Prostate gland (tissue), 2 donors: Measurements from ENCODE around the gene ITGAV.

Experiments
- POLR2A ChIP-seq: fragments of 450-650 bp; IDR thresholded peaks from one replicate; pipeline ENCODE4 v1.6.1; 2016; ENCODE audit warnings: antibody characterized with exemption, mild to moderate bottlenecking
- POLR2AphosphoS5 ChIP-seq: sonication (generic); formaldehyde crosslinking; IDR thresholded peaks from one replicate; pipeline ENCODE4 v1.6.1; 2017; ENCODE audit warnings: antibody characterized with exemption
- TF ChIP-seq, protein P1 (sequence below), 4 experiments: fragments of 200-600 bp in 2 of 4; fragments of 450-650 bp in 2 of 4; sonication (generic) in 2 of 4; IDR thresholded peaks; 1 replicate in 3 of 4; 2 replicates in 1 of 4; pipeline ENCODE4 v1.5.1; 2016 to 2019; ENCODE audit warnings: antibody characterized with exemption in 4 of 4, mild to moderate bottlenecking in 2 of 4, moderate library complexity in 2 of 4

DNA sequence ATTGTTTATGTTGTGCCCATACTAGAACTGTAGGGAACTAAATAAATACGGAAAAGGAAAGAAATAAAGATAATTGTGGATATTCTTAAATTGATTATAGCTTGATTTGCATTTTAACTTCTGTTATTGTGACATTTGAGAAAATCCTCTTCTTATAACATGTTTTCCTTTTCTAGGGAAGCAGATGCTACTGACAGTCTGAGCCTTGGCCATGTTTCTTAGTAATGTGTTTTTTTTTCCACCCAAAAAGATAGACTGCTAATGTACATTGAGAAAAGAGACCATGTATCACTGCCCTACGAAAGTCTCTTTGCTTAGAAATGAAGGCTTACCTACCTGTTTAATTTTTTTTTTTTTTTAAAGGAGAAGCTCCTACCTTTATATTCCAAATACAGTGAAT lies 22.2 kb downstream of the ITGAV start:
- TF ChIP-seq, protein P1, sequence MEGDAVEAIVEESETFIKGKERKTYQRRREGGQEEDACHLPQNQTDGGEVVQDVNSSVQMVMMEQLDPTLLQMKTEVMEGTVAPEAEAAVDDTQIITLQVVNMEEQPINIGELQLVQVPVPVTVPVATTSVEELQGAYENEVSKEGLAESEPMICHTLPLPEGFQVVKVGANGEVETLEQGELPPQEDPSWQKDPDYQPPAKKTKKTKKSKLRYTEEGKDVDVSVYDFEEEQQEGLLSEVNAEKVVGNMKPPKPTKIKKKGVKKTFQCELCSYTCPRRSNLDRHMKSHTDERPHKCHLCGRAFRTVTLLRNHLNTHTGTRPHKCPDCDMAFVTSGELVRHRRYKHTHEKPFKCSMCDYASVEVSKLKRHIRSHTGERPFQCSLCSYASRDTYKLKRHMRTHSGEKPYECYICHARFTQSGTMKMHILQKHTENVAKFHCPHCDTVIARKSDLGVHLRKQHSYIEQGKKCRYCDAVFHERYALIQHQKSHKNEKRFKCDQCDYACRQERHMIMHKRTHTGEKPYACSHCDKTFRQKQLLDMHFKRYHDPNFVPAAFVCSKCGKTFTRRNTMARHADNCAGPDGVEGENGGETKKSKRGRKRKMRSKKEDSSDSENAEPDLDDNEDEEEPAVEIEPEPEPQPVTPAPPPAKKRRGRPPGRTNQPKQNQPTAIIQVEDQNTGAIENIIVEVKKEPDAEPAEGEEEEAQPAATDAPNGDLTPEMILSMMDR (IDR thresholded peaks at IDR 0.05), result no peak
- TF ChIP-seq POLR2A (no peak), POLR2AphosphoS5 (no peak)
